ENCODE data around the gene NECAB3. TPM values are rescaled to one million over a fixed set of nuclear protein-coding genes. Genes with fewer than 3 reads are reported as not detected.

NECAB3 gene
- total RNA-seq, 1 experiment from 2014 or later, result 105 TPM

DNA sequence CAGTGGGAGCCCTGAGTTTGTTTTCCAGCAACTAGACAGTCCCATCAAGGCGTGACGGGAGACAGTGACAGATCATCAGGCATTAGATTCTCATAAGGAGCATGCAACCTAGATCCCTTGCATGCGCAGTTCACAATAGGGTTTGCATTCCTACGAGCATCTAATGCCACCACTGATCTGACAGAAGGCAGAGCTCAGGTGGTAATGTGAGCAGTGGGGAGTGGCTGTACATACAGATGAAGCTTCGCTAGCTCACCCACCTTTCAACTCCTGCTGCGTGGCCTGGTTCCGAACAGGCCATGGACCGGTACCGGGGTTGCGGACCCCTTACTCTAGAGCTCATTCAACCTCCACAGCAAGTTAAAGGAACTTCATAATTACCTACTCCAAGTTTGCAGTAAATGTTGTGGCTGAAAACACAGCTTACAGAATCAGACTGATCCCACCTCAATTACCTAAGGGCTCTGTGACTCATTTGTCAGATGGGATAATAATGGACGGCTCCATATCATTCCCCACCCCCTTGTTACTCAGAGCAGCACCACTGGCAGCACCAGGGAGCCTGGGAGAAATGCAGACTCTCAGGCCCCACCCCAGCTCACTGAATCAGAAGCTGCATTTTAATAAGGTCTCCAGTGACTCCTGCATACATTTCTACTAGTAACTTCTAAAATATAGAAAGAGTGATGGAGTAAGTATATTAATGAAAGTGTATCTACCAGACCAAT lies 30.1 kb upstream of the NECAB3 start:
- CTCF ChIA-PET, result interaction anchor here (1.5 kb wide), 1 partner anchor 28 kb away, joined by 3 read pairs; no protein-coding TSS in a partner anchor
- no peak overlapping the region for H3K27ac Mint-ChIP-seq (ENCODE audit: unreplicated experiment)
- H3K36me3 Mint-ChIP-seq (ENCODE audit: insufficient read depth, unreplicated experiment), result peaks cover 26% of the 10 kb centered on the region

DNA sequence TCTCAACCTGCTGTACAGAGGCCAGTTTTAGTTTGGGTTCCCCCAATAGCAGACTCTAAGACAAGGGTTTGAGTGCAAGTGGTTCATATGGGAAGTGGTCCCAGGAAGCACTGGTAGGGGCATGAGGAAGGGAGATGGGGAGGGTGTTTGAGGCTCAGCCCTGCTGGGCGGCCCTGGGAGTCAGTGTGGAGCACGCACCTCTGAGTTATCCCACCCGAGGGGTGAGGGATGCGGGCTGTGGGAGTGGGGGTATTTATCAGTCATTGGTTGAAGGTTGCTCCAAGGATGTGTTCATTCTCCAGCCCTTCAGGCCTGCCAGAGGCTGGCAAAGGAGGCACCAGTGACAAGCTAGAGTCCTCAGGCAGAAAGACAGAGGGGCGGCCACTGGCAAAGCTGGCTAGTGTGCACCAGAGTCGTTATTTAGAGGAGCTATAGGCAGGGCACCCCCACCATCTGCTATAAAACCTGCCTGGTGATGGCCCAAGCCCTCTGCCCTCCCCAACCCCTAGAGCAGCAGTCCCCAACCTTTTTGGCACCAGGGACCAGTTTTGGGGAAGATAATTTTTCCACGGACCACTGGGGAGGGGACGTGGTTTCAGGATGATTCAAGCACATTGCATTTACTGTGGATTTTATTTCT lies 29.4 kb upstream of the NECAB3 start:
- Mint-ChIP-seq H3K36me3 (ENCODE audit: insufficient read depth, unreplicated experiment) (peaks cover 26% of the 10 kb centered on the region), H3K4me1 (ENCODE audit: low read depth, unreplicated experiment) (no peaks in the 10 kb centered on the region), H3K27ac (ENCODE audit: unreplicated experiment) (no peak overlapping the region), H3K9me3 (ENCODE audit: unreplicated experiment) (peaks cover 21% of the 10 kb centered on the region), H3K4me3 (ENCODE audit: unreplicated experiment) (no peak overlapping the region), H3K27me3 (ENCODE audit: insufficient read depth, unreplicated experiment) (no peaks in the 10 kb centered on the region)
- Histone ChIP-seq H3K27me3 (replicated peaks; ENCODE audit: control insufficient read depth, insufficient read depth, low read length) (no peaks in the 10 kb centered on the region), H3K4me1 (no peaks in the 10 kb centered on the region), H3K36me3 (ENCODE audit: control insufficient read depth, insufficient read depth, low read length) (no peaks in the 10 kb centered on the region), H3K4me3 (ENCODE audit: low read depth, low read length) (no peak overlapping the region), H3K9me3 (peaks cover 18% of the 10 kb centered on the region)
- no peak for DNase-seq
- CTCF ChIA-PET, result interaction anchor here (1.5 kb wide), 1 partner anchor 29 kb away, joined by 3 read pairs; no protein-coding TSS in a partner anchor
- intact Hi-C loops (cut with micrococcal nuclease; ENCODE audit: unreplicated experiment), result no loop called here
- POLR2A ChIA-PET, result interaction anchor here (0.6 kb wide), 1 partner anchor 1631 kb away, joined by 16 read pairs; no protein-coding TSS in a partner anchor
- BruUV-seq (replicated peaks), result no TSS peak
- TF ChIP-seq, protein P1, sequence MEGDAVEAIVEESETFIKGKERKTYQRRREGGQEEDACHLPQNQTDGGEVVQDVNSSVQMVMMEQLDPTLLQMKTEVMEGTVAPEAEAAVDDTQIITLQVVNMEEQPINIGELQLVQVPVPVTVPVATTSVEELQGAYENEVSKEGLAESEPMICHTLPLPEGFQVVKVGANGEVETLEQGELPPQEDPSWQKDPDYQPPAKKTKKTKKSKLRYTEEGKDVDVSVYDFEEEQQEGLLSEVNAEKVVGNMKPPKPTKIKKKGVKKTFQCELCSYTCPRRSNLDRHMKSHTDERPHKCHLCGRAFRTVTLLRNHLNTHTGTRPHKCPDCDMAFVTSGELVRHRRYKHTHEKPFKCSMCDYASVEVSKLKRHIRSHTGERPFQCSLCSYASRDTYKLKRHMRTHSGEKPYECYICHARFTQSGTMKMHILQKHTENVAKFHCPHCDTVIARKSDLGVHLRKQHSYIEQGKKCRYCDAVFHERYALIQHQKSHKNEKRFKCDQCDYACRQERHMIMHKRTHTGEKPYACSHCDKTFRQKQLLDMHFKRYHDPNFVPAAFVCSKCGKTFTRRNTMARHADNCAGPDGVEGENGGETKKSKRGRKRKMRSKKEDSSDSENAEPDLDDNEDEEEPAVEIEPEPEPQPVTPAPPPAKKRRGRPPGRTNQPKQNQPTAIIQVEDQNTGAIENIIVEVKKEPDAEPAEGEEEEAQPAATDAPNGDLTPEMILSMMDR (IDR thresholded peaks at IDR 0.05; ENCODE audit: insufficient read depth in 1 of 2, low read depth in 1 of 2, low read length in 1 of 2, severe bottlenecking in 1 of 2, unreplicated experiment in 1 of 2), result no peak

More for the DNA sequence above, 30.1 kb upstream of the NECAB3 start:
- POLR2A ChIA-PET, result interaction anchor here (0.6 kb wide), 1 partner anchor 1632 kb away, joined by 16 read pairs; no protein-coding TSS in a partner anchor
- TF ChIP-seq, protein P1 (IDR thresholded peaks at IDR 0.05; ENCODE audit: insufficient read depth in 1 of 2, low read depth in 1 of 2, low read length in 1 of 2, severe bottlenecking in 1 of 2, unreplicated experiment in 1 of 2), result no peak
- H3K27me3 ChIP-seq (replicated peaks; ENCODE audit: control insufficient read depth, insufficient read depth, low read length), result no peaks in the 10 kb centered on the region
- peaks cover 17% of the 10 kb centered on the region for H3K9me3 ChIP-seq
- no peak overlapping the region for H3K4me3 ChIP-seq (ENCODE audit: low read depth, low read length)
- BruUV-seq (replicated peaks), result TSS peak; percentile 32
- no peaks in the 10 kb centered on the region for H3K27me3 Mint-ChIP-seq (ENCODE audit: insufficient read depth, unreplicated experiment)
- no peaks in the 10 kb centered on the region for H3K36me3 ChIP-seq (ENCODE audit: control insufficient read depth, insufficient read depth, low read length)
- intact Hi-C loops (cut with micrococcal nuclease; ENCODE audit: unreplicated experiment), result no loop called here
- no peak for DNase-seq
- H3K9me3 Mint-ChIP-seq (ENCODE audit: unreplicated experiment), result peaks cover 19% of the 10 kb centered on the region
- H3K4me3 Mint-ChIP-seq (ENCODE audit: unreplicated experiment), result no peak overlapping the region
- no peaks in the 10 kb centered on the region for H3K4me1 ChIP-seq
- H3K4me1 Mint-ChIP-seq (ENCODE audit: low read depth, unreplicated experiment), result no peaks in the 10 kb centered on the region

DNA sequence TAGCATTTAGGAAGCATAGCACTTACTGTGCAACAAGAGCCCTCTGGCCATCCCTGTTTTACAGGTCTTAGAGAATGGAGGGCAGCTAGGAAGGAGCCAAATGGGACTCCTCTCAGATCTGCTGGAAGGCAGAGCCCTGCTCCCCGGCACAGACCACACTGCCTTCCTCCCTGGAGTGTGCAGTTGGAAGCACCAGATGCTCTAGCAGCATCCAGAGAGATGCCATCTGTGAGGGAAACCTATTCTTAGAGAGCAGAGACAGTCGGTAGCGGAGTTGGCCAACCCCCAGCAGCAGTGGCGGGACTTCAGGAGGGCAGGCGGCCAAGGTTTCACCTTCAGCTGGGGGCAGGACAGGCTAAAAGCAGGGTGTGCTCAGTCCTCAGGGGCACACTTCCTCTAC lies 28.6 kb upstream of the NECAB3 start:
- H3K4me3 Mint-ChIP-seq (ENCODE audit: unreplicated experiment), result no peak overlapping the region
- H3K4me1 Mint-ChIP-seq (ENCODE audit: low read depth, unreplicated experiment), result no peaks in the 10 kb centered on the region
- no peaks in the 10 kb centered on the region for H3K36me3 ChIP-seq (ENCODE audit: control insufficient read depth, insufficient read depth, low read length)
- intact Hi-C loops (cut with micrococcal nuclease; ENCODE audit: unreplicated experiment), result no loop called here
- no peak overlapping the region for H3K4me3 ChIP-seq (ENCODE audit: low read depth, low read length)
- H3K9me3 Mint-ChIP-seq (ENCODE audit: unreplicated experiment), result peaks cover 29% of the 10 kb centered on the region
- H3K27me3 ChIP-seq (replicated peaks; ENCODE audit: control insufficient read depth, insufficient read depth, low read length), result no peaks in the 10 kb centered on the region
- H3K27me3 Mint-ChIP-seq (ENCODE audit: insufficient read depth, unreplicated experiment), result no peaks in the 10 kb centered on the region
- no TSS peak for BruUV-seq (replicated peaks)
- DNase-seq, result no peak
- ChIA-PET CTCF (no interaction called here), POLR2A (no interaction called here)
- peaks cover 26% of the 10 kb centered on the region for H3K36me3 Mint-ChIP-seq (ENCODE audit: insufficient read depth, unreplicated experiment)
- H3K27ac Mint-ChIP-seq (ENCODE audit: unreplicated experiment), result no peak overlapping the region
- TF ChIP-seq, protein P1 (IDR thresholded peaks at IDR 0.05; ENCODE audit: insufficient read depth in 1 of 2, low read depth in 1 of 2, low read length in 1 of 2, severe bottlenecking in 1 of 2, unreplicated experiment in 1 of 2), result no peak
- H3K9me3 ChIP-seq, result peaks cover 25% of the 10 kb centered on the region
- no peaks in the 10 kb centered on the region for H3K4me1 ChIP-seq

Measured in Caco-2 (cell line).